ENCODE measurements around the gene EFNA4.

Gene EFNA4

DNA sequence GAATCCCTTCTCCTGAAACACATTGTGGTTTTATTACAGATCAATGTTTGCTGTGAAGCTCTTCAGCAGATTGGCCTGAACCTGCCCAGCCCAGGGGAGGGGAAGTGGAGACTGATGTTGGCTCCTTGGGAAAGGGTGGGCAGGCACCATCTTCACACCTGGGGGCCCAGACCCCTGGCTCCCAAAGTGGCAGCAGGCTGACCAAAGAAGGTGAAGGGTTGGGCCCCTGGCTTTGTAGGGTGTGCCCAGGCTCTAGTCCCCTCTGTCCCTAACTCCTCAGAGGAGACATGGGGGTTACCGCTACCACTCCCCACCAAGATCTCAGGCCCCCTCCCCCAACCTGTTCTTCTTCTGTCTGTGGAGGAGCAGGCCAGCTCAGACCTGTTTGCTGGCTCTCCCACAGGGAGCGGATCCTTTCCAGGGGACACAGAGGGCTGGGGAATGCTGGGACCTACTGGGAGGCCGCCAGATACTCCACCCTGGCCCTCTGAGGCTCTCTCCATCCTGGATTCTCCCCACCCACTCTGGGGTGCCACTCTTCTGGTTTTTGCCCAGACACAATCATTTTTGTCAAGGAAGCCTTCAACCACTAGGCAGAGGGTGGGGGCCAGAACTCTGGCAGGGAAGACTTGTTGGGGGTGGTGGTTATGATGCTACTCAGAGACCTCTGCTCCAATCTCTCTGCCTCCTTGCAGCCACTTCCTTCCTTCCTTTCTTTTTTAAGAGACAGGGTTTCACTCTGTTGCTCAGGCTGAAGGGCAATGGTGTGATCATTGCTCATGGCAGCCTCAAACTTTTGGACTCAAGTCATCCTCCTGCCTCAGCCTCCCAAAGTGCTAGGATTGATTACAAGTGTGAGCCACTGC lies 10.1 kb downstream of the EFNA4 start:
- DNase-seq (ENCODE audit: low read depth), result no peak

DNA sequence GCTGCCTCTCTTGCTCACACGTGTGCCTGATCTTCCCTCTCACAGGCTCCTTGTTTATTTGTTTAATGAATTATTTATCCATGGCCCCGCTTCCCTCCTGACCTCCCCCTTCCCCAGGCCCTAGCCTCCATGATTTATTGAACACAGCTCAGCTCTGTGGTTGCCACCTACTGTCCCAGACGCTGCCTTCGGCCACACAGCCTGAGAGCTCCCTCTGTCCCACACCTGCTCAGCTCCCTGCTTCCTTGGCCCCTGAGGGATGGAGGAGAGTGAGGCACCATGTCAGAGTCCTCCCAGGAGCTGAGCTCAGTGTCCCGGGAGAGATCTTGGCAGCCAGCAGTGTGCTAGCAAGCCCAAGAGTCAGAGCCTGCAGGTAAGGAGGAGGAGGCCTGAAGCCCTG lies 12.0 kb downstream of the EFNA4 start:
- no peak for DNase-seq (ENCODE audit: low read depth)

DNA sequence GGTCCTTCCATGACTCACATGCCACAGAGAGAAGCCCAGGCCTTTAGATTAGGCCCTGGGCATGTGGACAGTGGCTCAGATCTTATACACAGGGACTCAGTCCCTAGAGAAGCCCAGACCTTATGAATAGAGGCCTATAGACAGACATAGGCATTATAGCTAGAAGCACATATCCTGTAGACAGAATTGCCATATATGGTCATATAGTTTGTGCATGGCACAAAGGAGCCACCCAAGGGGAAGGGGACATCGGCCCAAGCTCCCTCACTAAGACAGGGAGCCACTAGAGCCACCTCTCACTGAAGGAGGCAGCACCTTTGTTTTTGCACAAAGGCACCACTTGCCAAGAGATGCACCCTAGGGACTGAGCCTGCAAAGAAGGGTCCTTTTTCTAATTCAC lies 12.8 kb downstream of the EFNA4 start:
- no peak for DNase-seq (ENCODE audit: low read depth)

DNA sequence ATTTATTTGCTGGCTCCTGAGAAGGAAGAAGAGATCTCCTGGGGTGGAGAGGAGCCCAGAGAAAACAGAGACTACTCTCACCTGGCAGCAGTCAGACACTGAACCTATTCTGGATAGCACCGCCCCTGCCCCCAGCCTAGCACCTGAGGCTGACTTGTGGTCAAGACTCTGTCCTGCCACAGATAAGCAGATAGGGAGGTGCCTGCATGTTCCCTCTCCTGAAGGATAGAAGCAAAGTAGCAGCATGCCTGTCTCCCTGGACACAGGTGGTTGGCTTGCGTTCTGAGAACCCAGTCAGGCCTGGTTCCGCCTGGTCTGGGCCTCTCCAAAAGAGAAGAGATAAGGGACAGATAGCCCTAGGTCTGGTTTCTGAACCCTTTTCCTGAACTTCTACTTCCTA lies 13.8 kb downstream of the EFNA4 start:
- no peak for DNase-seq (ENCODE audit: low read depth)

DNA sequence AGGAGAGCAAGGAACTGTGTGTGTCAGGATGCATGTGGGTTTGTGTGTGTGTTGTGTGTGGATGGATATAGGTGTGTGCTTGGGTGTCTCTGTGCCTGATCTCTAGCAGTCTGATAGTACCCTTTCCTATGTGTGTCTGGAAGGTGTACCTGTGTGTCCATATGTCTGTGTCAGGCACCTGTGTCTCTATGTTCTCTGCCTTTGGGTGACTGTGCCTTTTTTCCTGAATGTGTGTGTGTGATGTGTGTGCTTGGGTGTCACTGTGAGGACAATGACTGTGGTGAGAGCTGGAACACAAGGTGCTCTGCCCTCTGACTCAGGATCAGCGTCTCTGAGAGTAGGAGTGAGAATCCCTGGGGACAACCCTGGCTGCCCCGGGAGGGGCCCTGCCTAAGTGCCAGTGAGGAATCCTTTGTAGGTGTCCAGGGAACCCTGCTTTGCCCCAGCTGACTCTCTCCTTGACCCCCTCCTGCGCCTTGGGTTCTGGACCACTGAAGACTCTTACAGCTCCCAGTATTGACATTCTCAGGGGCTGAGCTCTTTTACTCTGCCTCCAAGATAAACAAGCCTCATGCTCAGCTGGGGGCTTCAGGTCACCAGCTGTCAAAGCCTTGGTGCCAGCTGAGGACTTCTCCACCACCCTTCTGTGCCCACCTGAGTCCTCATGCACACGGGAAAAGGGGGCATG lies 14.4 kb downstream of the EFNA4 start:
- no peak for DNase-seq (ENCODE audit: low read depth)

DNA sequence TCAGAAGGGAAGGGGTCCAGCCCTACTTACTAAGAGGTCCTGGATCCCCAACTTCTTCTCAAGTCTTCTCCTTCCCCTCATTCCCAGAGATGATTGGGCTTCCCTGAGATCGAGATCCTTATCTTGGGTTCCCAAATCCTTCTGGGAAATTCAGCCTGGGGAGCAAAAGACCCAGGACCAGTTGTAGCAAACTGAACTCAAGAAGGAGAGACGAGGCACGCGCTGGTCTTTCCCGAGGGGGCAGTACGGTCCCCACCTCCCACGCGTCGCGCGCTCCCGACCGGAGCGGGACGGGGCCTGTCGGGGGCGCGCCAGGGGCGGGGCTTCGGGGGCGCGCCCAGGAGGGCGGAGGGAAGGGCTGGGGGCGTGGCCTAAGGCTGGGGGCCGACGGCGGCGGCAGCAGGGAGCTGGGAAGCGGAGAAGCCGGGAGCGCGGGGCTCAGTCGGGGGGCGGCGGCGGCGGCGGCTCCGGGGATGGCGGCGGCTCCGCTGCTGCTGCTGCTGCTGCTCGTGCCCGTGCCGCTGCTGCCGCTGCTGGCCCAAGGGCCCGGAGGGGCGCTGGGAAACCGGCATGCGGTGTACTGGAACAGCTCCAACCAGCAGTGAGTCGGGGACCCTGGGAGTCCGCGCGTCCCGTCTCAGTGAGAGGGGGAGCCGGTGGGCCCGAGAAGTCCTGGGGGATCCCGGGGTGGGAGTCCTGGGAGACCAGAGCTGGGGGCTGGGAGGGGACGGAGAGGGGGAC lies 15.1 kb downstream of the EFNA4 start, which contains the start of gene EFNA3:
TSS of gene EFNA3 (plus strand) at position 369 of the 741 bp plus-strand sequence. CDS start at position 474, 105 bp downstream.
- DNase-seq (ENCODE audit: low read depth), result peak; percentile 58

DNA sequence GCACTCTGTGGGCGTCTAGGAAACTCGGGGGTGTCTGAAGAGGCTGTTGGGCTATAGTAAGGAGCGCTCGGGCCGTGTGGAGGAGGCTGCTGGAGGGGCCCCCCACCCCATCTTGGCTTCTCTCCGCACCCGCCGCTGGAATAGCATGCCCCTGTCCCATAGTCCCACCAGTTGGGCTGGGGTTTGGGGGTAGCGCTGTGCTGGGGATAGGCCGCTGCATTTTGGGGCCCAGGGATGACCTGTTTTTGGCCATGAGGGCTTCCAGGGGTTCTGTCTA lies 15.6 kb downstream of the EFNA4 start:
- DNase-seq (ENCODE audit: low read depth), result no peak

DNA sequence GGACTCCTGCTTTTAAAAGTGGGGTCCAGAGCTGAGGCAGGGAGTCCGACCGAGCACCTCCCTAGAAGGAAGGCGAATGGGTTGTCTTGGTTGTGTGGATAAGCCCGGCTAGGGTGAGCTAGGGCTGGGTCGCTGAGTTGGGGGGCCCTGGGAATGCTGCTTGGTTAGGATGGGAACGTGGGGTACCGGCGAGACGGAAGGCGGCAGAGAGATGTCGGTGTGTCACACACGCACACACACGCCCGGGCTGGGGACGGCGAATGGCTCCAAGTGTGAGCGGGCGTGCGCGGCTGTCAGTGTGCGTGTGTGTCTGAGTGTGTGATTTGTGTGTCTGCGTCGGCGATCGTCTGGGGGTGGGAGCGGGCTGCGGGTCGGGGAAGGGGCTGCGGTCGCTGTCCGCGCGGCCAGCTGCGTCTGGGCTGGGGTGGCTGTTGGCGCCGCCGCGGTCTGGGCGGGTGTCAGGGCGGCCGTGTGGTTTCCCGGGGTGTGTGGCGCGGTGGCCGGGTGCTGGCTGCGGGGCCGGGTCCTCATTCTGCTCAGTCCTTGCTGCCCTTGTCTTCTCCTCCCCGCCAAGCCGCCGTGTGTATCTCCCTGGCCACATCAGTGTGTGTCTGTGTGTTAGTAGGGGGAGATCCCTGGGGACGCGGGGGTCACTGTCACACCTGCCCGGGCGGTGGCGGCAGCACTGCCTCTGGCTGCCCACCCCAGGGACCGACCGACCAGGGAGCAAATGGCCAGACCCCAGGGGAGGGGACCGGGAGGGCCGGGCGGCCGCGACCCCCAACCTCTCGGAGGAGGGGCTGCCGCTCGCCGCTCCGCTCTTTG lies 16.2 kb downstream of the EFNA4 start:
- DNase-seq (ENCODE audit: low read depth), result no peak

DNA sequence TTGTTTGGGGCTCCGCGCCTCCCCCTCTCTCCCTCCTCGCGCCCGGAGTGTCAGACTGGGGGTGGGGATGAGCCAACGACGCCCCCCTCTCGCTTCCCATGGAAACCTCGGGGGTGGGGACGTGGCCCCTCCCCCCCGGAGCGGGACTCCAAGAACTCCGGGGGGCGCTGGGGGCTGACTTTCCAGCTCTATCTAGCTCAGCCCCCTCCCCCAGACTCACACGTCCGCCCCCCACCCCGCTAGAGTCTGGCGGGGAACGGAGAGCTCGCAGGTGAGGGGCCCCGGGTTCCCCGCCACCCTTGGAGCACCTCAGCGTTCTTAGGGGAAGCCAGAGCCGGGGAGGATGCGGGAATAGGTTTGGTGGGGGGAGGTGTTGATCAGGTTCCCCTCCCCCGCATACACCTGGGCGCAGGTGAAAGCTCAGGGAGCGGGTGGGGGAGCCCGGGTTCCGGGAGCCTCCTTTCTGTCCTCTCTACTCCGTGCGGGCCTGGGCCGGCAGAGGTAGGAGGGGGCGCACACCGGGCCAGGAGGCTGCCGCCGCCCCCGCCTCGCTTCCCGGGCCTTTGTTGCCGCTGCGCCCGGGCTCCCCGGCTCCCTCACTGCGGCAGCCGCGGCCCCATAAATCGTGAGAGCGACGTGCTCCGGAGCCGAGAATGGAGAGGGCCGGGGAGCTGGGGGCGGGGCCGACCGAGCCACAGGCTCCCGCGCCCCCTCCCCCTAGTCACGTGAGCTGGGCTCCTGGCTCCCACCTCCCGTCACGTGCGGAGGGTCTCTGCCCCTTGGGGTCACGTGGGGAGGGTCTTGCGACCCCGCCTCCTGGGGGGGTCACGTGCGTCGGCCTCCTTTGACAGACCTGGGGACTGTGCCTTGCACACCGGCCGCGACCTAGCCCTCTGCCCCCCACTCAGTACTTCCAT lies 17.0 kb downstream of the EFNA4 start:
- DNase-seq (ENCODE audit: low read depth), result peak; percentile 19

DNA sequence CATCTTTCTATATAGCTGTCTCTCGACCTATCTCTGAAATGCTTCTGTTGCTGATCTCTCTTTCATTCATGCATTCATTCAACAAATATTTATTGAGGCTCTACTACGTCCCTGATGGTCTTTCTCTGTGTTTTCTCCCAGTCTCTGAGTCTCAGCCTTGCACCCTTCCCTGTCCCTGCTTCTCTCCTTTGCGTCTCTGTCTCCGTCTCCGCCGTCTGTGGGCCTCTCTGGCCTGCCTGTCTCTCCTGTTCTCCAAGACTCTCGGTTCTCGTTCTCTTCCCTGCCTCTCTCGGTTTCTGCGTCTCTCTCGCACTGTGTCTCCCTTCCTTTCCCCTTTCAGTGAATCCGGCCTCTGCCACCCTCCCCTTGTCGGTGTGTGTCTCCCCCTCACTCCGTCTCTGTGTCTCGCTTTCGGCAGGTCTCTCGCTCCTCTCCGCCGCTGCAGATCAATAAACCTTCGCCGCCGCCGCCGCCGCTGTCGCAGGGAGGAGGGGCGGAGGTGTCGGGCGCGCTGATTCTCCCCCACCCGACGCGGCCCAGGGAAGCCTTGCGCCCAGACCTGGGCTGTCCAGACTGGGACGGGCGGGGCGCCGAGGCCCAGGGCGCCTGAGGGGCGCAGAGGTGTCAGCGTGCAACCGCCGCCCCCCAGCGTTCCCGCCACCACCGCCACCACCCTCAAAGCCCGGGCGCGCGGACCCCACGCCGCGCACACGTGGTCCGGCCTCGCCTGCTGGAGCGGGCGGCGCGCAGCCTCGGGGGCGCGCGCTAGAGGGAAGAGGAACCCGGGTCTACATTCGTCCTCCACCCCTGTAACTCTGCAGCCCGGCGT lies 18.1 kb downstream of the EFNA4 start:
- peak; percentile 11 for DNase-seq (ENCODE audit: low read depth)

DNA sequence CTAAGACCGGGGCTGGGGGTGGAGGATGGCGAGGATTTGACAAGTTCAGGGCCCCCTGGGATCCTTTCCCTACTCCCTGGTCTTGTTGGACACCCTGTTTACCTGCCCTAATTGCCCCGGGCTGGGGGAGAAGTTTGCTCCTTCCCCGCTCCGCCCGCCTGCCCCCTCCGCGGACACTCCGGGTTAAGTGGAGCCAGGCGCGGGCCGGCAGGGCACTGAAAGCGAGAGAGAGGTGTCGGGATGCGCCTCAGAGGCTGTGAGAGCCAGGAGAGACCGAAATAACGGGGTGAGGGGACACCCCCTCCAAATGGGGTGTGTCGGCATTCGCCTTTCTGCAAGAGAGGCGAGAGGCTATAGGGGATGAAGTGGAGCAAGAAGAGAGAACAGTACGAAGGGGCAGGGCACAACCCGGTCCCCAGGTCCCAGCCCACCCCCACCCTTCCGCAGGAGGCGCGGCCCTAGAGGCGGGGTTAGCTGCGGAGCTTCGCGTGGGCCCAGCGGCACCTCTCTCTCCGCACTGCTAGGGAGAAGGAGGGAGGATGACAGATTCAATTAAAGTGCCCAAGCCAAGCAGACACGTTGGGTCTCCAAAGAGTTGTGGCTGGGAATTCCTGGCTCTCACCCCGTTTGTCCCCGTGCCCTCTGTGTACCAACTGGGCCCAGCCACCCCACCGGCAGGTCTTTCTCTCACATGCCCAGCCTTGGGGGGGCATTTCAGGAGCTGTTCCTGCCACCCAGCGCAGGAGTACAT lies 18.9 kb downstream of the EFNA4 start:
- no peak for DNase-seq (ENCODE audit: low read depth)

DNA sequence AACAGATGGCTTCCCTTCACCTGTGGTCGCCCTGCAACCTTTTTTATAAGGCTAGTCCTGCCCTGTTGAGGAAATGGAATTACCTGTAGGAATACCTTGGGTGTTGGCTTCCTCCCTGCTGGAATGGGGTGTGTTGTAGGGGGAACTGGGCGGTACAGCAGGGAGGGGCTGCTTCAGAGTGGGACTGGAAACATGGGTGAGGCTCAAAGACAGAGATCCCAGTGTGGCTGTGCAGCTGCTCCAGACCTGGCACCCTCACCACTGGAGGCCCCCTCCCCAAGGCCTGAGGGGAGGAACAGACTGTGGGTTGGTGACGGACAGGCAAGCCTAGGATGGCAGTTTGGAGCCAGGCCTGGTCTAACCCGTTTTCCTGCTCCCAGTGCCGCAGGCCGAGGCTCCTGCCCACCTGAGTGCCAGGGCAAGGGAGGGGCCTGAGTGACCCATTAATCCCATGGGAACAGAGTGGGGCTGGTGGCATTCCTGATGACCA lies 19.6 kb downstream of the EFNA4 start:
- no peak for DNase-seq (ENCODE audit: low read depth)

DNA sequence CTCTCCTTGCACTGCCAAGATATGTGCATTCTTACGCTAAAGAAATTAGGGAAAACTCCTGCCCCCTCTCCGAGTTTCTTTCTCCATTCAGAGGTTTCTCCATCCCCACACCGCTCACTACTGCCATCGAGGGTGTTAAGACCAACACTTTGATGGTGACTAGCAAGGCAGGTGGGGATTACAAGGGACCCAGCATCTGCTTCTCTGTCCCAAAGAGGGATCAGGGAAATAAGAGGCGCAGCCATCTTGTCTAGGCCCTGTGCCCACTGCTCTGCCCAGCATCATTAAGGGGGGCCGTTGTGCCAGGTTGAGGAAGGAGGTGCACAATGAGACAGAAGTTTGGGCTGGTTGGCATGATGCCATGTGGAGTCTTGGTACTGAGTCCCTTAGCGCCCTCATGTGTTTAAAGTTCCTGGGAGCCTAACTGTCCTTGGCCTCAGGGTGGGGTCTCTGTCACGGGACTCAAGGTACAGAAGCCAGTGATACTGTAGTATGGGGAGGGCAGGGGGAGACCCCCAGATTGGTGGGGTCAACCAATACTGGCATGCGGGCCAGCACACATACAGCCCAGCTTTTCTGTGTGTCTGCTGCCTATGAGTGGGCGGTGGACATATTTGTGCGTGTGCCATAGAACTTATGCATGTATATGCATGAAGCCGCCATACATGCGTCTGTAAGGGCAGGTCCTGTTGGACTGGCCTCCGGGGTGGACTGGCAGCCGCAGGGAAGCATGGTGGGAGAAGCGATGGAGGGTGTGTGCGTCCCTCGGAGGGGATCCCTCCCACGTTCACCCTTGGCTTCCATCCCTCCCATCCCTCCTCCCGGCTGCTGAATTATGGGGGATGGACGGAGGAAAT lies 20.6 kb downstream of the EFNA4 start:
- DNase-seq (ENCODE audit: low read depth), result peak; percentile 50

DNA sequence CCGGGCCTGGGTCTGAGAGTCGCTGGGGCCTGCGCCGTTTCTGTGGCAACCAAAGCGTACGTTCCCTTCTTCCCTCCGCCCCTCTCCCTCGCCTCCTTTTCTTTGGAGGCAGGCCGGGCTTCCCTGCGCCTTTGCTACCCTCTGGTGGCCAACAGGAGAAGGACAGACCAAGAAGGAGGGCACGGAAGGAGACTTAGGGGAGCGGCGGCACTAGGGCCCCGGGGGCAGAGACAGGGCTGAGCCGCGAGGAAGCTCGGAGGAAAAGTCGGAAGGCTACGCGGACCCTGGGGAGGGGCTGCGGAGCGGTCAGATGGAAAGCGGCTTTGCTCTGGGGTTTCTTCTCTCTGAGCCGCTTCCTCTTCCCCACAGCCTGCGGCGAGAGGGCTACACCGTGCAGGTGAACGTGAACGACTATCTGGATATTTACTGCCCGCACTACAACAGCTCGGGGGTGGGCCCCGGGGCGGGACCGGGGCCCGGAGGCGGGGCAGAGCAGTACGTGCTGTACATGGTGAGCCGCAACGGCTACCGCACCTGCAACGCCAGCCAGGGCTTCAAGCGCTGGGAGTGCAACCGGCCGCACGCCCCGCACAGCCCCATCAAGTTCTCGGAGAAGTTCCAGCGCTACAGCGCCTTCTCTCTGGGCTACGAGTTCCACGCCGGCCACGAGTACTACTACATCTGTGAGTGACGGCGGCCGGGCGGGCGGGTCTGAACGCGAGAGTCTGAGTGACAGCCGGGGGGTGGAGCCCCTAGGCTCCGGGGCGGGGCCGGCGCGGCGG lies 21.4 kb downstream of the EFNA4 start:
- DNase-seq (ENCODE audit: low read depth), result peak; percentile 95

DNA sequence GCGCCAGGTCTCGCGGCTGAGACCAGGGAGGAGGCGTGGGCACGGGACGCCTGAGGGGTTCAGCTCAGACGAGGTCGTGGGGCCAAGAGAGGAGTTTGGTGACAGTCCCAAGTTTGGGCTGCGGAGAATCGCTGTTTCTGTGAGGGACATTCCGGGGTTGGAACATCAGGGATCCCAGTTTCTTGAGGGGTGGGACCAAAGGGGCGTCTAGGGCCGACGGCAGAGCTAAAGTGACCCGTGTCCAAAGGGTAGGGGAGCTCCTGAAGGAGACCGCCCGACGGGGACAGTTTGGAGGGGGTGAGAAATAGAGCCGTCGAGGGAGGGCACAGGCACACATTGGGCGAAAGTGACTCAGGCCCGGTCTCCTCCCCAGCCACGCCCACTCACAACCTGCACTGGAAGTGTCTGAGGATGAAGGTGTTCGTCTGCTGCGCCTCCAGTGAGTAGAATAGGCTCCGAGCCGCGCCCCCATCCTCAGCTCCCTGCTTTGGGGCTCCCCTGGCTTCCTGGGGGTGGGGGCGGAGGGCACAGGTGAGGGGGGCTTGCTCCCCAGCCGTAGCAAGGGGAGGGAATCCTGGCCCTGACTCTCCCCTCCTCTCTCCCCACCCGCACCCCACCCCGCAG lies 22.1 kb downstream of the EFNA4 start:
- DNase-seq (ENCODE audit: low read depth), result peak; percentile 62

DNA sequence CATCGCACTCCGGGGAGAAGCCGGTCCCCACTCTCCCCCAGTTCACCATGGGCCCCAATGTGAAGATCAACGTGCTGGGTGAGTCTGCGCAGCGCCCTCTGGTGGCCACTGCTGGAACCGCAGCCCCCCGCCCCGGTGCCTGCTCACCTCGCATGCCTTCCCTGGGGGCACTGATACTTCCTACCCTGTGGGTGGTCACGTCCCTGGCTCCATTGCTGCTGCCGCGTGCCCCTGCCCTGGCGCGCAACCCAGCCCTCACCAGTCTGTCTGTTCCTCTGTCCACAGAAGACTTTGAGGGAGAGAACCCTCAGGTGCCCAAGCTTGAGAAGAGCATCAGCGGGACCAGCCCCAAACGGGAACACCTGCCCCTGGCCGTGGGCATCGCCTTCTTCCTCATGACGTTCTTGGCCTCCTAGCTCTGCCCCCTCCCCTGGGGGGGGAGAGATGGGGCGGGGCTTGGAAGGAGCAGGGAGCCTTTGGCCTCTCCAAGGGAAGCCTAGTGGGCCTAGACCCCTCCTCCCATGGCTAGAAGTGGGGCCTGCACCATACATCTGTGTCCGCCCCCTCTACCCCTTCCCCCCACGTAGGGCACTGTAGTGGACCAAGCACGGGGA lies 22.7 kb downstream of the EFNA4 start:
- peak; percentile 50 for DNase-seq (ENCODE audit: low read depth)
